Measurements from ENCODE around the gene VAC14. TPM values are rescaled to one million over a fixed set of nuclear protein-coding genes. Genes with fewer than 3 reads are reported as not detected.

The VAC14 gene
- total RNA-seq, 1 donor from 2014 or later: 16.1 TPM

- H3K27me3 Mint-ChIP-seq (ENCODE audit: insufficient read depth, low read depth): peaks cover 2% of the 10 kb centered on the region
- H3K9me3 ChIP-seq (ENCODE audit: low read depth): no peaks in the 10 kb centered on the region
- H3K27ac Mint-ChIP-seq: no peak overlapping the region
- H3F3A ChIP-seq (ENCODE audit: low read depth): peaks cover 4% of the 10 kb centered on the region
- peaks cover 2% of the 10 kb centered on the region for H3K4me1 Mint-ChIP-seq
- H3K27ac ChIP-seq: no peak overlapping the region
- H3K36me3 ChIP-seq: no peaks in the 10 kb centered on the region
- H2AFZ ChIP-seq (replicated peaks): no peak overlapping the region
- TF ChIP-seq EZH2phosphoT487 (IDR thresholded peaks at IDR 0.05) (no peak), EZH2 (IDR thresholded peaks at IDR 0.05) (no peak), CTCF (IDR thresholded peaks at IDR 0.05) (no peak)
- no peak overlapping the region for H3K4me3 Mint-ChIP-seq
- H3K79me2 ChIP-seq (ENCODE audit: low read depth): peaks cover 4% of the 10 kb centered on the region
- no peak overlapping the region for H3K4me2 ChIP-seq
- H3K4me1 ChIP-seq: no peaks in the 10 kb centered on the region
- H4K20me1 ChIP-seq (ENCODE audit: low read depth): no peaks in the 10 kb centered on the region
- H3K9ac ChIP-seq: no peak overlapping the region
- peaks cover 6% of the 10 kb centered on the region for H3K9me3 Mint-ChIP-seq
- H3K27me3 ChIP-seq: peaks cover 90% of the 10 kb centered on the region
- H3K4me3 ChIP-seq: no peak overlapping the region
- no peaks in the 10 kb centered on the region for H3K36me3 Mint-ChIP-seq
- no peak for DNase-seq (ENCODE audit: low spot score)
These were observed 4.4 kb upstream of the VAC14 start for GRCh38 chr16:70805380-70805779.

GRCh38 chr16:70804734-70805169, 3.8 kb upstream of the VAC14 start:
- H3K9ac ChIP-seq: no peak overlapping the region
- H3K4me3 ChIP-seq: no peak overlapping the region
- peaks cover 4% of the 10 kb centered on the region for H3F3A ChIP-seq (ENCODE audit: low read depth)
- no peak overlapping the region for H3K4me2 ChIP-seq
- H3K36me3 ChIP-seq: no peaks in the 10 kb centered on the region
- H3K27me3 Mint-ChIP-seq (ENCODE audit: insufficient read depth, low read depth): no peaks in the 10 kb centered on the region
- peaks cover 8% of the 10 kb centered on the region for H3K4me1 Mint-ChIP-seq
- no peaks in the 10 kb centered on the region for H3K9me3 ChIP-seq (ENCODE audit: low read depth)
- no peak overlapping the region for H3K27ac ChIP-seq
- H3K27me3 ChIP-seq: peaks cover 84% of the 10 kb centered on the region
- H3K9me3 Mint-ChIP-seq: peaks cover 6% of the 10 kb centered on the region
- no peak overlapping the region for H2AFZ ChIP-seq (replicated peaks)
- H3K79me2 ChIP-seq (ENCODE audit: low read depth): peaks cover 10% of the 10 kb centered on the region
- no peak overlapping the region for H3K27ac Mint-ChIP-seq
- no peaks in the 10 kb centered on the region for H4K20me1 ChIP-seq (ENCODE audit: low read depth)
- no peak overlapping the region for H3K4me3 Mint-ChIP-seq
- no peak for DNase-seq (ENCODE audit: low spot score)
- TF ChIP-seq EZH2 (IDR thresholded peaks at IDR 0.05) (no peak), EZH2phosphoT487 (IDR thresholded peaks at IDR 0.05) (no peak), CTCF (IDR thresholded peaks at IDR 0.05) (no peak)
- H3K36me3 Mint-ChIP-seq: no peaks in the 10 kb centered on the region
- peaks cover 6% of the 10 kb centered on the region for H3K4me1 ChIP-seq

GRCh38 chr16:70804153-70804733, 3.3 kb upstream of the VAC14 start:
- Mint-ChIP-seq H3K27ac (no peak overlapping the region), H3K4me1 (peaks cover 11% of the 10 kb centered on the region), H3K4me3 (no peak overlapping the region), H3K9me3 (peaks cover 6% of the 10 kb centered on the region), H3K36me3 (no peaks in the 10 kb centered on the region), H3K27me3 (ENCODE audit: insufficient read depth, low read depth) (no peaks in the 10 kb centered on the region)
- Histone ChIP-seq H4K20me1 (ENCODE audit: low read depth) (no peaks in the 10 kb centered on the region), H3K79me2 (ENCODE audit: low read depth) (peaks cover 15% of the 10 kb centered on the region), H3K27me3 (peaks cover 79% of the 10 kb centered on the region), H3K4me2 (no peak overlapping the region), H3K9ac (no peak overlapping the region), H3F3A (ENCODE audit: low read depth) (peaks cover 4% of the 10 kb centered on the region), H3K4me3 (no peak overlapping the region), H3K27ac (no peak overlapping the region), H3K36me3 (no peaks in the 10 kb centered on the region), H3K9me3 (ENCODE audit: low read depth) (no peaks in the 10 kb centered on the region), H3K4me1 (peaks cover 6% of the 10 kb centered on the region), H2AFZ (replicated peaks) (no peak overlapping the region)
- TF ChIP-seq EZH2phosphoT487 (IDR thresholded peaks at IDR 0.05) (no peak), EZH2 (IDR thresholded peaks at IDR 0.05) (no peak), CTCF (IDR thresholded peaks at IDR 0.05) (no peak)
- DNase-seq (ENCODE audit: low spot score): no peak
